Endodermal cell (in vitro differentiated cells): ENCODE measurements around the gene NEK10. TPM values are rescaled to one million over a fixed set of nuclear protein-coding genes. Genes with fewer than 3 reads are reported as not detected.

ENCODE experiments used
- DNase-seq: peaks from one replicate; pipeline ENCODE4 v3.0.0-alpha.2; 2017
- H3K27ac ChIP-seq: 2 replicates; pipeline ENCODE4 v1.5.1; 2013; ENCODE audit warnings: mild to moderate bottlenecking, low read depth, low read length, moderate library complexity
- H3K27me3 ChIP-seq: 2 replicates; pipeline ENCODE4 v1.6.1; 2013; ENCODE audit warnings: mild to moderate bottlenecking, low read length, moderate library complexity; ENCODE audit not compliant: insufficient read depth, control insufficient read depth, poor library complexity, severe bottlenecking
- H3K36me3 ChIP-seq: 2 replicates; pipeline ENCODE4 v1.7.0; 2013; ENCODE audit warnings: mild to moderate bottlenecking, low read length, moderate library complexity; ENCODE audit not compliant: control insufficient read depth, insufficient read depth
- H3K4me1 ChIP-seq: one replicate; pipeline ENCODE4 v1.7.0; 2013; ENCODE audit warnings: low read length; ENCODE audit not compliant: control insufficient read depth, insufficient read depth
- H3K4me3 ChIP-seq: 2 replicates; pipeline ENCODE4 v1.5.1; 2013; ENCODE audit warnings: mild to moderate bottlenecking, low read length, moderate library complexity
- H3K9ac ChIP-seq: 2 replicates; pipeline ENCODE4 v1.6.1; 2013; ENCODE audit warnings: mild to moderate bottlenecking, low read length, moderate library complexity; ENCODE audit not compliant: poor library complexity, severe bottlenecking; ENCODE audit errors: extremely low read depth
- H3K9me3 ChIP-seq: 2 replicates; pipeline ENCODE4 v1.6.1; 2013; ENCODE audit warnings: mild to moderate bottlenecking, low read length, moderate library complexity; ENCODE audit not compliant: control insufficient read depth
- H3K27ac Mint-ChIP-seq: 2 replicates; pipeline ENCODE4 v1.8.0; 2020; ENCODE audit warnings: mixed read lengths
- H3K27me3 Mint-ChIP-seq: 2 replicates; pipeline ENCODE4 v1.8.0; 2021; ENCODE audit warnings: mild to moderate bottlenecking, mixed read lengths; ENCODE audit not compliant: insufficient read depth
- H3K36me3 Mint-ChIP-seq: 2 replicates; pipeline ENCODE4 v1.8.0; 2020; ENCODE audit warnings: low read depth, mixed read lengths
- H3K4me1 Mint-ChIP-seq: 2 replicates; pipeline ENCODE4 v1.8.0; 2020; ENCODE audit warnings: mixed read lengths
- H3K4me3 Mint-ChIP-seq: 2 replicates; pipeline ENCODE4 v1.8.0; 2020; ENCODE audit warnings: mild to moderate bottlenecking, moderate library complexity, mixed read lengths
- H3K9me3 Mint-ChIP-seq: 2 replicates; pipeline ENCODE4 v1.8.0; 2020; ENCODE audit warnings: mild to moderate bottlenecking, mixed read lengths
- CTCF ChIP-seq: fragments of 200-600 bp; sonication (generic); conservative IDR thresholded peaks from 2 replicates; pipeline ENCODE4 v1.5.0; 2021; ENCODE audit warnings: antibody characterized with exemption, mild to moderate bottlenecking
- WGBS, 2 experiments: methylation state at CpG; one replicate each; pipeline versions ENCODE4 v1.1.5 to v1.1.7; 2013; ENCODE audit warnings: missing lambda C conversion rate in 2 of 2, mixed read lengths in 1 of 2; ENCODE audit not compliant: insufficient coverage in 1 of 2, insufficient read length in 1 of 2; 5-methylcytosine and 5-hydroxymethylcytosine counted together
- total RNA-seq, 2 donors: library from RNA; stranded (reverse); fragmentation: NEBNext Ultra II Directional in 1 of 2; extraction: Animal tissue kit (Norgen Biotek cat#: 25700) in 1 of 2; gene quantifications; 2 replicates in 1 of 2; 3 replicates in 1 of 2; pipeline ENCODE4 v1.2.1, GENCODE V29; 2021

The NEK10 gene
- total RNA-seq, 2 donors from 2014 or later, result 1.3 to 2.4 TPM

DNA sequence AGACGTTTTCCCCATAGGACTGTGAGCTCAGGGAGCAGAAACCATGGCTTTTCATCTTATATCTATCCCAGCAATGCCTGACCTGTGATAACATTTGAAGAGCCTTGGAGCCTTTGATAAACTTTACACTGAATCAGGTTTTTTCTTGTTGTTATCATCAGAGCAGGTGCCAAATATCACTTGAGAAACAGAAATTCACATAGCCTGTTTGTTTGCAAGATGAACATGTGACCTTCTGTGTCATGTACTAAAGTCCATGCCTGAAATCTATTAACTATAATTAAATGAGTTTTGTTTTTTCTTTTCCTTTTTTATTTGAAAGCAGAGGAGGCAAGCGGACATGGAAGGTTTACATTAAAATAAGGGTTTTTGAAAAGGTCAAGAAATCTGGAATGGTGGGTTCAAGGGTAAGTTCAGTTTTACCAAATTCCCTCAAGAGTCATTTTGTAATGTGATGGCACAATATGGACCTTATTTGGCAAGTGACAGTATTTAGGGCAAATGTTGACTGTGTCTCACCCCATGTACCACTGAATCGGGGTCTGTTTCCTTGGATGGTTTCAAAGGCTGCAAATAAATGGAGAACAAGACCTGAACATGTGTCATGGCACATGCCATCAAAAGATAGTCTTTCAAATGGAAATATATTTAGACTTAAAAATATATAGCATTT, 90.7 kb downstream of the NEK10 start:
- no peaks in the 10 kb centered on the region for H3K9me3 Mint-ChIP-seq
- Histone ChIP-seq H3K27ac (no peak overlapping the region), H3K36me3 (no peaks in the 10 kb centered on the region), H3K27me3 (no peaks in the 10 kb centered on the region), H3K4me1 (no peaks in the 10 kb centered on the region), H3K9me3 (no peaks in the 10 kb centered on the region), H3K4me3 (no peak overlapping the region), H3K9ac (no peak overlapping the region)
- H3K27ac Mint-ChIP-seq, result no peak overlapping the region
- no peaks in the 10 kb centered on the region for H3K36me3 Mint-ChIP-seq
- DNase-seq, result no peak
- H3K4me1 Mint-ChIP-seq, result no peaks in the 10 kb centered on the region
- no peak overlapping the region for H3K4me3 Mint-ChIP-seq
- TF ChIP-seq CTCF, result no peak
- WGBS, 2 experiments, result 83 to 92% methylated on average over 2 to 3 of the region's 3 CpGs
- no peaks in the 10 kb centered on the region for H3K27me3 Mint-ChIP-seq

DNA sequence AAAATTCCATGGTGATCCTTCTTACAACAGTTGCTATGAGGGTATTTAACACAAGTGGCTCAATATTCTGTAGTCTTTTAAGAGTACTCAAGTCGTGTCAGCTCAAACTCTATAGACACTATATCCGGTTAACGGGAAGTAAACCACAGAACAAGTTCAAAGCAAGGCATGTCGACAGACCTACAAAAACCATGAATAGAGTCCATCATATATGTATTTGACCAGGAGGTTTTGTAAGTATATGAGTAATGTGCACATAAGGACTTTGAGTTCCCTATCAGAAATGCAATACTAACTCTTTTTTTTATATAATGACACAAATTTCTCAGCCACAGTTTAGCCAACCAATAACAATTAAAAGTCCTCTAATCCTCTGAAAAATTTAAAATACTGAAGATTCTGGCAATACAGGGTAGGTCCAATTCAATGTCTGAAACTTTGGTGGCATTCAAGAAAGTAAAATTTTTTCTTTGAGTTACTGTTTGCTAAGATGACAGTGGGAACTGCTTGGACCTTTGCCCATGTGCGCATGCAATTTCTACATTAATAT, 93.7 kb downstream of the NEK10 start:
- no peak overlapping the region for H3K4me3 Mint-ChIP-seq

DNA sequence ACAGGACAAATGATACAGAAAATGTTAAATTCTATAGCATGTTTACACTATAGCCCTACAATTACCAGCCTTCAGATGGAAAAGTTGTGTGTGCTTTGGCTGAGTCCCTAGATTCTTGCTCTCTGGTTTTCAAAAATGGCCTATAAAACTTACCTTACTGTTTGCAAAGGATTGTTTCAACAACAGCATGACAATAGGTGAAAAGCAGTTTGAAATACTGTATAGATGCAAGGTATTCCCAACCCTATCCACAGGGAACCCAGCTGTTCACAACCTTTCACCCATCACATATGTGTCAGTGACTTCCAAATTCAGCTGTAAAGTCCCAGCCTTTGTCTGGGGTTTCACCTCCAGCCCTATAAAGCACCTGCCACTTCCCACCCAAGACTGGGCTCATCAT, 97.3 kb downstream of the NEK10 start:
- DNase-seq, result no peak
- TF ChIP-seq CTCF, result no peak
- no peaks in the 10 kb centered on the region for H3K4me1 Mint-ChIP-seq

More for the DNA sequence above, 93.7 kb downstream of the NEK10 start:
- no peaks in the 10 kb centered on the region for H3K9me3 ChIP-seq
- WGBS, 2 experiments, result 90 to 100% methylated on average over 1 to 5 of the region's 5 CpGs
- H3K4me1 Mint-ChIP-seq, result no peaks in the 10 kb centered on the region
- TF ChIP-seq CTCF, result no peak
- no peaks in the 10 kb centered on the region for H3K27me3 Mint-ChIP-seq
- no peaks in the 10 kb centered on the region for H3K9me3 Mint-ChIP-seq
- DNase-seq, result no peak
- no peaks in the 10 kb centered on the region for H3K4me1 ChIP-seq
- no peak overlapping the region for H3K27ac Mint-ChIP-seq
- H3K36me3 ChIP-seq, result no peaks in the 10 kb centered on the region
- H3K27me3 ChIP-seq, result no peaks in the 10 kb centered on the region
- no peak overlapping the region for H3K27ac ChIP-seq
- H3K36me3 Mint-ChIP-seq, result no peaks in the 10 kb centered on the region
- H3K4me3 ChIP-seq, result no peak overlapping the region
- H3K9ac ChIP-seq, result no peak overlapping the region

More for the DNA sequence above, 97.3 kb downstream of the NEK10 start:
- no peak overlapping the region for H3K4me3 ChIP-seq
- Mint-ChIP-seq H3K4me3 (no peak overlapping the region), H3K27ac (no peak overlapping the region), H3K27me3 (no peaks in the 10 kb centered on the region), H3K36me3 (no peaks in the 10 kb centered on the region), H3K9me3 (no peaks in the 10 kb centered on the region)
- H3K27ac ChIP-seq, result no peak overlapping the region
- H3K9ac ChIP-seq, result no peak overlapping the region
- no peaks in the 10 kb centered on the region for H3K9me3 ChIP-seq
- H3K27me3 ChIP-seq, result no peaks in the 10 kb centered on the region
- H3K4me1 ChIP-seq, result no peaks in the 10 kb centered on the region
- H3K36me3 ChIP-seq, result no peaks in the 10 kb centered on the region
